Activated CD8-positive, alpha-beta T cell treated with anti-CD3 and anti-CD28 coated beads for 36 hours (primary cell): ENCODE measurements around the gene DUSP22. TPM values are rescaled to one million over a fixed set of nuclear protein-coding genes. Genes with fewer than 3 reads are reported as not detected.

Experiments
- ATAC-seq: fragments of 200-7000 bp; cut with Tn5 transposase; one replicate; pipeline ENCODE4 v1.10.0; 2021; ENCODE audit warnings: mild to moderate bottlenecking, moderate library complexity
- CTCF ChIA-PET: fragments of 350-600 bp; sonication (Branson Sonifier 250); formaldehyde crosslinking; loops from one replicate; lab custom pipeline; 2021; ENCODE audit warnings: antibody characterized with exemption; lab: Charles Lee
- POLR2A ChIA-PET: fragments of 350-600 bp; sonication (Branson Sonifier 250); formaldehyde crosslinking; loops from one replicate; lab custom pipeline; 2021; ENCODE audit warnings: antibody characterized with exemption; lab: Charles Lee
- DNase-seq: peaks from one replicate; pipeline ENCODE4 v3.0.0-alpha.2; 2020
- H3K27ac Mint-ChIP-seq: one replicate; pipeline ENCODE4 v1.8.0; 2021; ENCODE audit warnings: mild to moderate bottlenecking, mixed read lengths
- H3K27me3 Mint-ChIP-seq: one replicate; pipeline ENCODE4 v1.8.0; 2021; ENCODE audit warnings: mixed read lengths
- H3K36me3 Mint-ChIP-seq: one replicate; pipeline ENCODE4 v1.8.0; 2021; ENCODE audit warnings: low read depth, mixed read lengths
- H3K4me1 Mint-ChIP-seq: one replicate; pipeline ENCODE4 v1.8.0; 2021; ENCODE audit warnings: low read depth, mixed read lengths
- H3K4me3 Mint-ChIP-seq: one replicate; pipeline ENCODE4 v1.8.0; 2021; ENCODE audit warnings: mild to moderate bottlenecking, moderate library complexity, mixed read lengths
- H3K9me3 Mint-ChIP-seq: one replicate; pipeline ENCODE4 v1.8.0; 2021; ENCODE audit warnings: mixed read lengths
- CTCF ChIP-seq: fragments of 200-600 bp; IDR thresholded peaks from one replicate; pipeline ENCODE4 v1.8.0; 2022; ENCODE audit warnings: antibody characterized with exemption, mild to moderate bottlenecking
- intact Hi-C: fragments of 100-400 bp; cut with micrococcal nuclease; formaldehyde crosslinking; loops from one replicate; pipeline ENCODE4 v1.10.0; 2022
- total RNA-seq, 2 experiments: library from RNA; stranded (reverse); gene quantifications; one replicate each; pipeline ENCODE4 v1.2.3, GENCODE V29; 2021

Gene DUSP22
- total RNA-seq, 2 experiments from 2014 or later: 32.5 to 34.2 TPM

- POLR2A ChIA-PET: interaction anchor here (1.0 kb wide), 1 partner anchor 10 kb away, joined by 3 read pairs; no protein-coding TSS in a partner anchor
- intact Hi-C loops: no loop called here
- Mint-ChIP-seq H3K4me3 (no peak overlapping the region), H3K36me3 (no peaks in the 10 kb centered on the region), H3K4me1 (peaks cover 10% of the 10 kb centered on the region), H3K27me3 (peaks cover 22% of the 10 kb centered on the region), H3K27ac (no peak overlapping the region), H3K9me3 (no peaks in the 10 kb centered on the region)
- TF ChIP-seq CTCF: no peak
- ATAC-seq (no peak), DNase-seq (no peak)
- CTCF ChIA-PET: no interaction called here
These were observed 87.3 kb downstream of the DUSP22 start for GRCh38 chr6:379410-380181.

GRCh38 chr6:380234-381218 is 88.2 kb downstream of the DUSP22 start:
- H3K4me1 Mint-ChIP-seq: peaks cover 10% of the 10 kb centered on the region
- no peak overlapping the region for H3K27ac Mint-ChIP-seq
- ChIA-PET CTCF (interaction anchor here (1.6 kb wide), 1 partner anchor 212 kb away, joined by 4 read pairs; no protein-coding TSS in a partner anchor), POLR2A (interaction anchor here (1.0 kb wide), 1 partner anchor 9 kb away, joined by 3 read pairs; no protein-coding TSS in a partner anchor)
- intact Hi-C loops: no loop called here
- ATAC-seq (no peak), DNase-seq (no peak)
- no peaks in the 10 kb centered on the region for H3K36me3 Mint-ChIP-seq
- TF ChIP-seq CTCF: no peak
- H3K9me3 Mint-ChIP-seq: no peaks in the 10 kb centered on the region
- H3K27me3 Mint-ChIP-seq: peaks cover 18% of the 10 kb centered on the region
- H3K4me3 Mint-ChIP-seq: no peak overlapping the region

GRCh38 chr6:381742-382461 is 89.6 kb downstream of the DUSP22 start:
- H3K27me3 Mint-ChIP-seq: peaks cover 13% of the 10 kb centered on the region
- intact Hi-C loops: no loop called here
- H3K4me1 Mint-ChIP-seq: peaks cover 8% of the 10 kb centered on the region
- no peak overlapping the region for H3K27ac Mint-ChIP-seq
- CTCF ChIA-PET: interaction anchor here (1.0 to 1.6 kb wide), 2 partner anchors 152 to 211 kb away, joined by 3 to 4 read pairs; no protein-coding TSS in a partner anchor
- DNase-seq: no peak
- POLR2A ChIA-PET: interaction anchor here (2.2 kb wide), 1 partner anchor 10 kb away, joined by 10 read pairs; the partner anchor contains the start of gene IRF4
- no peak overlapping the region for H3K4me3 Mint-ChIP-seq
- H3K9me3 Mint-ChIP-seq: no peaks in the 10 kb centered on the region
- H3K36me3 Mint-ChIP-seq: no peaks in the 10 kb centered on the region
- TF ChIP-seq CTCF: no peak
- no peak for ATAC-seq

GRCh38 chr6:382883-383810 is 90.9 kb downstream of the DUSP22 start:
- POLR2A ChIA-PET: interaction anchor here (0.9 to 2.2 kb wide), 2 partner anchors 8 to 11 kb away, joined by 3 to 10 read pairs; partner anchors contain the start of gene IRF4
- intact Hi-C loops: no loop called here
- Mint-ChIP-seq H3K27me3 (peaks cover 12% of the 10 kb centered on the region), H3K9me3 (no peaks in the 10 kb centered on the region), H3K36me3 (no peaks in the 10 kb centered on the region), H3K4me1 (peaks cover 7% of the 10 kb centered on the region), H3K27ac (no peak overlapping the region), H3K4me3 (no peak overlapping the region)
- CTCF ChIA-PET: interaction anchor here (1.4 to 1.5 kb wide), 2 partner anchors 11 to 195 kb away, joined by 3 to 4 read pairs; no protein-coding TSS in a partner anchor
- DNase-seq: no peak
- ATAC-seq: no peak
- no peak for TF ChIP-seq CTCF
